ENCODE results near the gene PAK6. TPM values are rescaled to one million over a fixed set of nuclear protein-coding genes. Genes with fewer than 3 reads are reported as not detected.

PAK6 gene
- polyA plus RNA-seq, 4 donors, result 0.67 to 8.4 (median 6.0) TPM

Other genes with a start within 250 kb of the PAK6 start
- gene SRP14, start 199.9 kb upstream of the PAK6 start, polyA plus RNA-seq (ENCODE audit: insufficient read length in 4 of 4), result 100 to 1,000 TPM; 477 to 639 (median 543) TPM
- gene BMF, start 130.2 kb upstream of the PAK6 start, polyA plus RNA-seq (ENCODE audit: insufficient read length in 4 of 4), result 10 to 100 TPM; 22.2 to 46.7 (median 37.1) TPM
- 10 to 100 TPM; 27.0 to 33.2 (median 31.6) TPM for gene BUB1B, start 78.0 kb upstream of the PAK6 start, polyA plus RNA-seq (ENCODE audit: insufficient read length in 4 of 4)
- gene ANKRD63, start 44.0 kb downstream of the PAK6 start, polyA plus RNA-seq (ENCODE audit: insufficient read length in 4 of 4), result under 1 TPM in 1 of 4 donors, not detected in 3; 0.17 TPM
- 10 to 100 TPM in 2 of 4 donors, 1 to 10 TPM in 2; 7.8 to 15.1 (median 10.1) TPM for gene PLCB2, start 68.9 kb downstream of the PAK6 start, polyA plus RNA-seq (ENCODE audit: insufficient read length in 4 of 4)
- 10 to 100 TPM; 13.1 to 22.2 (median 18.3) TPM for gene INAFM2, start 84.6 kb downstream of the PAK6 start, polyA plus RNA-seq (ENCODE audit: insufficient read length in 4 of 4)
- gene CCDC9B, start 101.9 kb downstream of the PAK6 start, polyA plus RNA-seq (ENCODE audit: insufficient read length in 4 of 4), result 10 to 100 TPM in 1 of 4 donors, 1 to 10 TPM in 3; 2.0 to 13.8 (median 4.9) TPM
- gene PHGR1, start 112.0 kb downstream of the PAK6 start, polyA plus RNA-seq (ENCODE audit: insufficient read length in 4 of 4), result not detected
- gene DISP2, start 119.2 kb downstream of the PAK6 start, polyA plus RNA-seq (ENCODE audit: insufficient read length in 4 of 4), result 1 to 10 TPM in 1 of 4 donors, under 1 TPM in 3; 0.11 to 4.6 (median 0.48) TPM
- 10 to 100 TPM; 24.1 to 38.5 (median 32.8) TPM for gene KNSTRN, start 143.7 kb downstream of the PAK6 start, polyA plus RNA-seq (ENCODE audit: insufficient read length in 4 of 4)
- gene IVD, start 166.7 kb downstream of the PAK6 start, polyA plus RNA-seq (ENCODE audit: insufficient read length in 4 of 4), result 10 to 100 TPM; 56.6 to 99.2 (median 67.1) TPM
- 10 to 100 TPM; 13.0 to 27.3 (median 21.4) TPM for gene BAHD1, start 201.9 kb downstream of the PAK6 start, polyA plus RNA-seq (ENCODE audit: insufficient read length in 4 of 4)
- gene CHST14, start 231.9 kb downstream of the PAK6 start, polyA plus RNA-seq (ENCODE audit: insufficient read length in 4 of 4), result 10 to 100 TPM; 35.3 to 56.7 (median 38.2) TPM